ENCODE data around the gene ANKZF1. TPM values are rescaled to one million over a fixed set of nuclear protein-coding genes. Genes with fewer than 3 reads are reported as not detected.

Gene ANKZF1
- total RNA-seq, 4 donors from 2014 or later, result 45.9 to 97.6 (median 52.5) TPM

DNA sequence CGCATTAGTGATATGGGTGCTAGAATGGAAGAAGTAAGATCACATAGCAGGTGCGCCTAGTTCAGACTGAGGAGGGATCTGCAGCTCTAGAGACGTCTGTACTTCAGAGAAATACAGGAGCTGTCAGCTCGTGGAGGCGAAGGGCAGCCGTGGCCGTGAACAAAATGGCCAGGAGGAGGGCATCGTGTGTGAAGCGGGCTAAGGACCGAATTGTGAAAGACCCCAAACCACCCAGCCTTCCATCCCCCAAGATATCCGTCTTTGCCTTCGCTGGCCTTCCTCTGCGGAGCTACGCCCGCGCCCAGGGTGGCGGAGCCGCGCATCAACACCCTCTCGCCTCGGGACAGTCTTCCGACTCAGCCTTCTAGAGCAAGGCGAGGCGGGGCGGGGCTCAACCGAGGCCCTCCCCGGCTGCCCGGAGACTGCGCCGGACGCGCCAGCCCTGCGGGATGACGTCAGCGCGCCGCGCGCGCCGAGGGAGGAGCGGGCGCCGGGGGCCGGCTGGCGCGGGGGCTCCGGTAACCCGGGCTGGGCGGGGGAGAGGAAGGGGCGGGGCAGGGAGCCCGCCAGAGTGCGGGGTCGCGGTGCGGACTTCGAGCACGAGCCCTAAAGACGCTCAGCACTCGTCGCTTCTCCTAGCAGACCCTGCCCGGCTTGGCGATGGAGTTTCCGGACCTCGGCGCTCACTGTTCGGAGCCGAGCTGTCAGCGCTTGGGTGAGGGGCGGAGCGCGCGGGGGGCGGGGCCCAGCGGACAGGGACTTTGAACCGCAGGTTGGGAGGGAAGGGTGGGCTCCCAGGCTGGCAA lies 23.1 kb upstream of the ANKZF1 start, which contains the start of gene ZFAND2B:
Gene ZFAND2B (plus strand): TSS at position 455 of the 806 bp plus-strand sequence. CDS start 206 bp downstream, at position 661.
- peak within 1 kb of the TSS; percentile 50 for H3K4me3 ChIP-seq (ENCODE audit: low read depth, poor library complexity, severe bottlenecking)
- peak; percentile 93 to 99 for DNase-seq (ENCODE audit: low spot score in 2 of 2)
- TF ChIP-seq POLR2A (IDR thresholded peaks at IDR 0.05), result peak in 1 of 2 donors; percentile 70
- TF ChIP-seq CTCF (IDR thresholded peaks at IDR 0.05), result no peak
- intact Hi-C loops (cut with DNase I; ENCODE audit: low total_unique reads), result no loop called here
- 1 to 2% methylated on average over 41 to 58 of the region's 76 CpGs for WGBS, 2 donors

DNA sequence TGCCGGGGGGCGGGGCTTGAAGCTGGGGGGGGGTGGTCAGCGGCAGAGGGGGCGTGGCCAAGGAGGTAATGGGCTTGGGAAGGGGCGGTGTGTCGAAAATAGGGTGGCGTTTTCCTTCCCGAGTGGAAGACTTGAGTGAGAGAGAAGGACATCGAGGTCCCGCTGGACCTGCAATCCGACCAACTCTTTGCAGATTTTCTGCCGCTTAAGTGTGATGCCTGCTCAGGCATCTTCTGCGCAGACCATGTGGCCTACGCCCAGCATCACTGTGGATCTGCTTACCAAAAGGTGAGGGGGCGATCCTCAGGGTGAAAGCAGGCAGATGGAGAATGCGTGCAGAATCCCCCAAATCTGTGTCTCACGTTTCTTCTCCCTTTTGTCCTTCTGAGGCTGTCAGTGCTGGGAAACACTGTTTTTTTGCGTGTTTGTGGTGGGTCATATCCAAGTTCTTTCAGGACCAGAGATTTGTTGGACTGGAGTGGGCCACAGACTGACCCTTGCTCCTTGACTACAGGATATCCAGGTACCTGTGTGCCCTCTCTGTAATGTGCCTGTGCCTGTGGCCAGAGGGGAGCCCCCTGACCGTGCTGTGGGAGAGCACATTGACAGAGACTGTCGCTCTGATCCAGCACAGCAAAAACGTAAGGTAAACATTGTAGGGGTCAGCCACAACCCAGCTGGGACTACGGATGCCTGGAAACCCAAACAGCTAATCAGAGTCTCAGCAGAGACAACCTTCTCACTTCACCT lies 22.3 kb upstream of the ANKZF1 start:
- TF ChIP-seq POLR2A (IDR thresholded peaks at IDR 0.05), result no peak
- intact Hi-C loops (cut with DNase I; ENCODE audit: low total_unique reads), result no loop called here
- H3K4me3 ChIP-seq (ENCODE audit: low read depth, poor library complexity, severe bottlenecking), result peak overlapping the region; percentile 50
- DNase-seq (ENCODE audit: low spot score in 2 of 2), result no peak
- WGBS, 2 donors, result 16 to 21% methylated on average over 22 of the region's 22 CpGs

GRCh38 chr2:219207884-219208740 lies 21.5 kb upstream of the ANKZF1 start:
- WGBS, 2 donors, result 70 to 74% methylated on average over 17 of the region's 17 CpGs
- TF ChIP-seq POLR2A (IDR thresholded peaks at IDR 0.05), result no peak
- TF ChIP-seq CTCF (IDR thresholded peaks at IDR 0.05), result no peak
- no peak overlapping the region for H3K4me3 ChIP-seq (ENCODE audit: low read depth, poor library complexity, severe bottlenecking)
- intact Hi-C loops (cut with DNase I; ENCODE audit: low total_unique reads), result no loop called here
- DNase-seq (ENCODE audit: low spot score in 2 of 2), result peak in 1 of 2 donors; percentile 85

GRCh38 chr2:219209236-219210195 lies 20.1 kb upstream of the ANKZF1 start:
- TF ChIP-seq POLR2A (IDR thresholded peaks at IDR 0.05) (no peak), CTCF (IDR thresholded peaks at IDR 0.05) (no peak)
- H3K4me3 ChIP-seq (ENCODE audit: low read depth, poor library complexity, severe bottlenecking), result no peak overlapping the region
- DNase-seq (ENCODE audit: low spot score in 2 of 2), result peak in 1 of 2 donors; percentile 77
- WGBS, 2 donors, result 73 to 78% methylated on average over 16 to 18 of the region's 18 CpGs
- intact Hi-C loops (cut with DNase I; ENCODE audit: low total_unique reads), result no loop called here

- TF ChIP-seq POLR2A (IDR thresholded peaks at IDR 0.05), result no peak
- TF ChIP-seq CTCF (IDR thresholded peaks at IDR 0.05), result no peak
- DNase-seq (ENCODE audit: low spot score in 2 of 2), result peak in 1 of 2 donors; percentile 75
- WGBS, 2 donors, result 93 to 97% methylated on average over 21 to 23 of the region's 24 CpGs
- intact Hi-C loops (cut with DNase I; ENCODE audit: low total_unique reads), result no loop called here
- no peak overlapping the region for H3K4me3 ChIP-seq (ENCODE audit: low read depth, poor library complexity, severe bottlenecking)
These were observed 19.3 kb upstream of the ANKZF1 start for GRCh38 chr2:219210196-219210885.
